Fibroblast of the aortic adventitia (primary cell): ENCODE measurements around the gene GMDS. TPM values are rescaled to one million over a fixed set of nuclear protein-coding genes. Genes with fewer than 3 reads are reported as not detected.

ENCODE experiments used
- DNase-seq: peaks from one replicate; pipeline ENCODE4 v3.0.0-alpha.2; 2010; ENCODE audit warnings: low read depth
- H3K4me3 ChIP-seq: 2 replicates; pipeline ENCODE4 v1.5.1; 2011; ENCODE audit warnings: low read depth, mild to moderate bottlenecking, control low read depth, low read length, moderate library complexity
- CTCF ChIP-seq: IDR thresholded peaks from 2 replicates; pipeline ENCODE4 v1.5.1; 2011; ENCODE audit warnings: mild to moderate bottlenecking, low read length, control low read depth, inconsistent platforms; ENCODE audit not compliant: insufficient read depth
- total RNA-seq: library from RNA; depleted of rRNA; stranded (reverse); fragments of >200 nt; gene quantifications from 2 replicates; pipeline ENCODE4 v1.2.3, GENCODE V29; 2012; ENCODE audit warnings: low replicate concordance

The GMDS gene
- total RNA-seq, 1 donor: 15.9 TPM

GRCh38 chr6:1574083-1574761 is 671.2 kb downstream of the GMDS start:
- no peak for TF ChIP-seq CTCF
- DNase-seq: no peak
- H3K4me3 ChIP-seq: no peak overlapping the region
